HEK293 (cell line): ENCODE data around the gene ZBTB8A.
"Not testable (repeated sequence)": the region's sequence is repeated elsewhere in the genome, so short reads cannot be mapped to it uniquely, and the experiment has no call there.

Experiments
- CTCF ChIP-seq: fragments of 450-650 bp; formaldehyde crosslinking; IDR thresholded peaks from 2 replicates; pipeline ENCODE4 v1.5.1; 2016; ENCODE audit warnings: missing biosample characterization, missing genetic modification characterization
- KLF16 ChIP-seq: fragments of 450-650 bp; formaldehyde crosslinking; IDR thresholded peaks from 2 replicates; pipeline ENCODE4 v1.5.1; 2017; ENCODE audit warnings: missing biosample characterization, missing genetic modification characterization
- MYNN ChIP-seq: fragments of 450-650 bp; formaldehyde crosslinking; IDR thresholded peaks from 2 replicates; pipeline ENCODE4 v1.5.1; 2016; ENCODE audit warnings: missing biosample characterization, missing genetic modification characterization, borderline replicate concordance
- ZNF10 ChIP-seq: fragments of 450-650 bp; formaldehyde crosslinking; IDR thresholded peaks from 2 replicates; pipeline ENCODE4 v1.5.1; 2017; ENCODE audit warnings: missing biosample characterization, missing genetic modification characterization
- ZNF24 ChIP-seq: fragments of 450-650 bp; formaldehyde crosslinking; IDR thresholded peaks from 2 replicates; pipeline ENCODE4 v1.5.1; 2016; ENCODE audit warnings: missing biosample characterization, missing genetic modification characterization
- ZNF274 ChIP-seq, 2 experiments: fragments of 200-500 bp in 1 of 2; fragments of 450-650 bp in 1 of 2; sonication (Bioruptor generic) in 1 of 2; formaldehyde crosslinking in 1 of 2; IDR thresholded peaks; 2 replicates each; pipeline versions ENCODE4 v1.5.1 to v1.6.1; 2014 to 2016; ENCODE audit warnings: borderline replicate concordance in 1 of 2, inconsistent platforms in 1 of 2, low read length in 1 of 2, missing biosample characterization in 1 of 2, missing genetic modification characterization in 1 of 2
- ZNF449 ChIP-seq: fragments of 450-650 bp; formaldehyde crosslinking; IDR thresholded peaks from 2 replicates; pipeline ENCODE4 v1.5.1; 2017; ENCODE audit warnings: missing biosample characterization, mild to moderate bottlenecking, missing genetic modification characterization, moderate library complexity
- ZNF501 ChIP-seq: fragments of 450-650 bp; formaldehyde crosslinking; IDR thresholded peaks from 2 replicates; pipeline ENCODE4 v1.5.1; 2016; ENCODE audit warnings: missing biosample characterization, missing genetic modification characterization
- ZNF830 ChIP-seq: fragments of 450-650 bp; IDR thresholded peaks from 2 replicates; pipeline ENCODE4 v1.5.0; 2018; ENCODE audit warnings: missing biosample characterization, missing genetic modification characterization, low read depth, mild to moderate bottlenecking, moderate library complexity
- TF ChIP-seq, protein P1 (sequence below): fragments of 450-650 bp; formaldehyde crosslinking; conservative IDR thresholded peaks from 2 replicates; pipeline ENCODE4 v1.5.1; 2016; ENCODE audit warnings: low read depth, missing biosample characterization, missing genetic modification characterization
- TF ChIP-seq, protein P2 (sequence below): fragments of 450-650 bp; formaldehyde crosslinking; IDR thresholded peaks from 2 replicates; pipeline ENCODE4 v1.5.1; 2016; ENCODE audit warnings: missing biosample characterization, missing genetic modification characterization, low read depth

- not testable (repeated sequence) for TF ChIP-seq KLF16; ZNF274 (IDR thresholded peaks at IDR 0.05; ENCODE audit: low read length); ZNF274 (tag by site-specific recombination; IDR thresholded peaks at IDR 0.05; ENCODE audit: borderline replicate concordance); ZNF501; MYNN (tag by site-specific recombination); ZNF449 (tag by site-specific recombination); CTCF (tag by site-specific recombination); ZNF830 (tag by site-specific recombination); ZNF24 (tag by site-specific recombination); ZNF10 (tag by site-specific recombination)
- TF ChIP-seq, protein P1, sequence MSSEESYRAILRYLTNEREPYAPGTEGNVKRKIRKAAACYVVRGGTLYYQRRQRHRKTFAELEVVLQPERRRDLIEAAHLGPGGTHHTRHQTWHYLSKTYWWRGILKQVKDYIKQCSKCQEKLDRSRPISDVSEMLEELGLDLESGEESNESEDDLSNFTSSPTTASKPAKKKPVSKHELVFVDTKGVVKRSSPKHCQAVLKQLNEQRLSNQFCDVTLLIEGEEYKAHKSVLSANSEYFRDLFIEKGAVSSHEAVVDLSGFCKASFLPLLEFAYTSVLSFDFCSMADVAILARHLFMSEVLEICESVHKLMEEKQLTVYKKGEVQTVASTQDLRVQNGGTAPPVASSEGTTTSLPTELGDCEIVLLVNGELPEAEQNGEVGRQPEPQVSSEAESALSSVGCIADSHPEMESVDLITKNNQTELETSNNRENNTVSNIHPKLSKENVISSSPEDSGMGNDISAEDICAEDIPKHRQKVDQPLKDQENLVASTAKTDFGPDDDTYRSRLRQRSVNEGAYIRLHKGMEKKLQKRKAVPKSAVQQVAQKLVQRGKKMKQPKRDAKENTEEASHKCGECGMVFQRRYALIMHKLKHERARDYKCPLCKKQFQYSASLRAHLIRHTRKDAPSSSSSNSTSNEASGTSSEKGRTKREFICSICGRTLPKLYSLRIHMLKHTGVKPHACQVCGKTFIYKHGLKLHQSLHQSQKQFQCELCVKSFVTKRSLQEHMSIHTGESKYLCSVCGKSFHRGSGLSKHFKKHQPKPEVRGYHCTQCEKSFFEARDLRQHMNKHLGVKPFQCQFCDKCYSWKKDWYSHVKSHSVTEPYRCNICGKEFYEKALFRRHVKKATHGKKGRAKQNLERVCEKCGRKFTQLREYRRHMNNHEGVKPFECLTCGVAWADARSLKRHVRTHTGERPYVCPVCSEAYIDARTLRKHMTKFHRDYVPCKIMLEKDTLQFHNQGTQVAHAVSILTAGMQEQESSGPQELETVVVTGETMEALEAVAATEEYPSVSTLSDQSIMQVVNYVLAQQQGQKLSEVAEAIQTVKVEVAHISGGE = not testable (repeated sequence)
- TF ChIP-seq, protein P2, sequence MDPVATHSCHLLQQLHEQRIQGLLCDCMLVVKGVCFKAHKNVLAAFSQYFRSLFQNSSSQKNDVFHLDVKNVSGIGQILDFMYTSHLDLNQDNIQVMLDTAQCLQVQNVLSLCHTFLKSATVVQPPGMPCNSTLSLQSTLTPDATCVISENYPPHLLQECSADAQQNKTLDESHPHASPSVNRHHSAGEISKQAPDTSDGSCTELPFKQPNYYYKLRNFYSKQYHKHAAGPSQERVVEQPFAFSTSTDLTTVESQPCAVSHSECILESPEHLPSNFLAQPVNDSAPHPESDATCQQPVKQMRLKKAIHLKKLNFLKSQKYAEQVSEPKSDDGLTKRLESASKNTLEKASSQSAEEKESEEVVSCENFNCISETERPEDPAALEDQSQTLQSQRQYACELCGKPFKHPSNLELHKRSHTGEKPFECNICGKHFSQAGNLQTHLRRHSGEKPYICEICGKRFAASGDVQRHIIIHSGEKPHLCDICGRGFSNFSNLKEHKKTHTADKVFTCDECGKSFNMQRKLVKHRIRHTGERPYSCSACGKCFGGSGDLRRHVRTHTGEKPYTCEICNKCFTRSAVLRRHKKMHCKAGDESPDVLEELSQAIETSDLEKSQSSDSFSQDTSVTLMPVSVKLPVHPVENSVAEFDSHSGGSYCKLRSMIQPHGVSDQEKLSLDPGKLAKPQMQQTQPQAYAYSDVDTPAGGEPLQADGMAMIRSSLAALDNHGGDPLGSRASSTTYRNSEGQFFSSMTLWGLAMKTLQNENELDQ (tag by site-specific recombination) = not testable (repeated sequence)
These were observed 17.8 kb downstream of the ZBTB8A start for GRCh38 chr1:32557035-32557434.
